ENCODE data around the gene IL36B.

IL36B gene

DNA sequence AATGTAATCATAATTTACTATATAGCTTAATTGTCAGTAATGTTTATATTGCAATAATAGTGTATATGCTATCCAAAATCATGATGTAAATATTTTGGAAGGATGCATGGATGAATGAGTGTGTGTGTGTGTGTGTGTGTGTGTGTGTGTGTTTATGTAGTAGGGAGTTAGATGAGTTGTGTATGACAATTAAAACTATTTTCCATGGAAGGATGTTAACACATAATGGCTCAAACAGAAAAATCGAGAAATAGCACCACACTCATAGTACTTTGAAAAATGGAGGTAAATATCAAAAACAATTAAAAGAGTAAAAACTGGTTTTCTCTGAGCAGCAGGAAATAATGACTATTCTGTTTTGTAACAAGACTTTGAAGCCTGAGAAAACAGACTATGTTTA lies 55.5 kb downstream of the IL36B start:
- Histone ChIP-seq H4K20me1 (no peaks in the 10 kb centered on the region), H3K9ac (no peak overlapping the region), H3K4me3 (no peak overlapping the region), H3K27me3 (no peaks in the 10 kb centered on the region), H3K4me1 (peaks cover 9% of the 10 kb centered on the region), H3K27ac (no peak overlapping the region), H3K36me3 (no peaks in the 10 kb centered on the region), H3K9me3 (peaks cover 27% of the 10 kb centered on the region), H3K4me2 (peak overlapping the region; percentile 56)
- TF ChIP-seq Cebpa-rat (IDR thresholded peaks at IDR 0.05), result no peak

DNA sequence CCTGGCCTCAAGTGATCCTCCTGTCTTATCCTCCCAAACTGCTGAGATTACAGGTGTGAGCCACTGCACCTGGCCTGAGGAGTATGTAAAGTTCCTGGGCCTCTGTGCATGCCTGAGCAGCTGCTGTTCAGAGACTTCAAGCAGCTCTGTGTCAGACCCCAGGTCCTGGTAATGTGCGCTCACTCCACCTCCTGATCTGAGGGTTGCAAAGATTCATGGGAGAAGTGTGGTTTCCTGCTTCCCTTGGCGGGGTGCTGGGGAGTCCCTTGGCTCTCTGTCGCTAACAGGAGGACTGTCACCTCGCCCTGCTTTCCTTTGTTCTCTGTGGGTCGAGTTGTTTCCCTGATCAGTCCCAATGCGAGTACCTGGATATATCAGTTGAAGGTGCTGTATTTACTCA lies 56.0 kb downstream of the IL36B start:
- H3K27me3 ChIP-seq, result no peaks in the 10 kb centered on the region
- TF ChIP-seq Cebpa-rat (IDR thresholded peaks at IDR 0.05), result no peak
- peak overlapping the region; percentile 56 for H3K4me2 ChIP-seq
- no peaks in the 10 kb centered on the region for H4K20me1 ChIP-seq
- H3K9me3 ChIP-seq, result peaks cover 30% of the 10 kb centered on the region
- no peaks in the 10 kb centered on the region for H3K36me3 ChIP-seq
- H3K4me1 ChIP-seq, result peaks cover 9% of the 10 kb centered on the region
- H3K27ac ChIP-seq, result 0 out of 2 replicates have a peak overlapping the region, but pooled peaks have one; percentile 14
- no peak overlapping the region for H3K9ac ChIP-seq
- H3K4me3 ChIP-seq, result no peak overlapping the region

GRCh38 chr2:112995346-112995920 lies 57.2 kb downstream of the IL36B start:
- H3K4me2 ChIP-seq, result no peak overlapping the region

DNA sequence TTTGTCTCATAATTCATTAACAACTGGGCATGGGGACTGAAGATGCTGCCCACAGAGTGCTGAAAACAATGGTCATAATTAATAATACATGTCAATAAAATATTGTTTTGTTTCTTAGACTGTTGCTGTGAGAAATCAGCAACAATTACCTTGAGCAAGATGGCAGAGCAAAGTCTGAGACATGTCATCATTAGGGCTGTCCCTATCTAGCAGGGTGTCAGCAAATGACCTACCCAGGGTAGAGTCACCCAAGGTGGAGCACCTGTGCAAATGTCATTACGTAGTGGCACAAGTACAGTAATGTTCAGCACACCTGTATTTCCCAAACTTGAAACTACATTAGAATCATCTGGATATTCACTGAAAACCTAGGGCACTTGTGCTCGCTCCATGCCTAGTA lies 58.0 kb downstream of the IL36B start:
- no peaks in the 10 kb centered on the region for H3K36me3 ChIP-seq
- no peak overlapping the region for H3K4me3 ChIP-seq
- no peak overlapping the region for H3K9ac ChIP-seq
- H4K20me1 ChIP-seq, result no peaks in the 10 kb centered on the region
- peaks cover 20% of the 10 kb centered on the region for H3K9me3 ChIP-seq
- TF ChIP-seq Cebpa-rat (IDR thresholded peaks at IDR 0.05), result no peak
- H3K4me1 ChIP-seq, result peaks cover 9% of the 10 kb centered on the region
- no peak overlapping the region for H3K4me2 ChIP-seq
- no peak overlapping the region for H3K27ac ChIP-seq
- no peaks in the 10 kb centered on the region for H3K27me3 ChIP-seq

More at GRCh38 chr2:112995346-112995920, 57.2 kb downstream of the IL36B start:
- Histone ChIP-seq H3K9ac (no peak overlapping the region), H3K27ac (no peak overlapping the region), H4K20me1 (no peaks in the 10 kb centered on the region), H3K4me3 (no peak overlapping the region), H3K36me3 (no peaks in the 10 kb centered on the region), H3K27me3 (no peaks in the 10 kb centered on the region), H3K4me1 (peaks cover 9% of the 10 kb centered on the region), H3K9me3 (peaks cover 25% of the 10 kb centered on the region)
- no peak for TF ChIP-seq Cebpa-rat (IDR thresholded peaks at IDR 0.05)

DNA sequence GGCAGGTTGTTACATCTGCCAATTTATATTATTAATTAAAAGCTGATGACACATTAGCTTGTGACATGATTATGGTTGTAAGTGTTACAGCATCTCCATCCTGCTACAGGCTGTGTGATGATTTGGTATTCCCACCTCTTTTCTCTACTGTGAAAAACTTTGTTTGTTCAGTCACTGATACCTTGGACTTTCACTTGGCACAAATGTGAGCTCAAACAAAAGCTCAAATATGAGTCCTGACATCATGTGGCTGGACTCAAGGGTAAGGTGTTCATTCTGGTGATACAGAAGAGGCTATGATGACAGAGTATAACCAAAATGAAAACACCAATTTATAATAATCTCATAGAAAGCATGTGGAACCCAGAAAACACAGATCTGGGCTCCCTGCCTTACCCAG lies 58.8 kb downstream of the IL36B start:
- no peak overlapping the region for H3K9ac ChIP-seq
- no peak overlapping the region for H3K27ac ChIP-seq
- H3K9me3 ChIP-seq, result peaks cover 22% of the 10 kb centered on the region
- no peak for TF ChIP-seq Cebpa-rat (IDR thresholded peaks at IDR 0.05)
- H4K20me1 ChIP-seq, result no peaks in the 10 kb centered on the region
- no peak overlapping the region for H3K4me2 ChIP-seq
- no peaks in the 10 kb centered on the region for H3K36me3 ChIP-seq
- H3K4me1 ChIP-seq, result peaks cover 9% of the 10 kb centered on the region
- no peaks in the 10 kb centered on the region for H3K27me3 ChIP-seq
- no peak overlapping the region for H3K4me3 ChIP-seq

DNA sequence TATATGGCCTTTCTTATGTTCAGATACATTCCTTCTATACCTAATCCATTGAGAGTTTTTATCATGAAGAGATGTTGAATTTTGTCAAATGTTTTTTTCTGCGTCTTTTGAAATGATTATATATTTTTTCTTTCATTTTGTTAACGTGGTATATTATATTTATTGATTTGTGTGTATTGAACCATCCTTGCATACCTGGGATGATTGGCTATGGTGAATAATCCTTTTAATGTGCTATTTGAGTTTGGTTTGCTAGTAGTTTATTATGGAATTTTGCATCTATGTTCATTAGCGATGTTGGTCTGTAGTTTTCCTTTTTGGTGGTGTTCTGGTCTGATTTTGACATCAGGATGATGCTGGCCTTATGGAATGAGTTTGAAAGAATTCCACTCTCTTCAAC lies 63.1 kb downstream of the IL36B start:
- H3K4me2 ChIP-seq, result no peak overlapping the region
- H3K9me3 ChIP-seq, result peaks cover 24% of the 10 kb centered on the region
- TF ChIP-seq Cebpa-rat (IDR thresholded peaks at IDR 0.05), result no peak
- no peak overlapping the region for H3K9ac ChIP-seq
- H4K20me1 ChIP-seq, result no peaks in the 10 kb centered on the region
- H3K4me1 ChIP-seq, result no peaks in the 10 kb centered on the region
- no peaks in the 10 kb centered on the region for H3K27me3 ChIP-seq
- H3K27ac ChIP-seq, result no peak overlapping the region
- no peak overlapping the region for H3K4me3 ChIP-seq
- H3K36me3 ChIP-seq, result no peaks in the 10 kb centered on the region

GRCh38 chr2:112985090-112985489 lies 67.6 kb downstream of the IL36B start:
- Histone ChIP-seq H4K20me1 (no peaks in the 10 kb centered on the region), H3K4me3 (no peak overlapping the region), H3K9me3 (peaks cover 13% of the 10 kb centered on the region; the same call in 1 of the 2 replicates), H3K4me1 (no peaks in the 10 kb centered on the region), H3K27me3 (no peaks in the 10 kb centered on the region), H3K27ac (no peak overlapping the region), H3K9ac (no peak overlapping the region), H3K4me2 (no peak overlapping the region), H3K36me3 (no peaks in the 10 kb centered on the region)
- TF ChIP-seq Cebpa-rat (IDR thresholded peaks at IDR 0.05), result no peak

DNA sequence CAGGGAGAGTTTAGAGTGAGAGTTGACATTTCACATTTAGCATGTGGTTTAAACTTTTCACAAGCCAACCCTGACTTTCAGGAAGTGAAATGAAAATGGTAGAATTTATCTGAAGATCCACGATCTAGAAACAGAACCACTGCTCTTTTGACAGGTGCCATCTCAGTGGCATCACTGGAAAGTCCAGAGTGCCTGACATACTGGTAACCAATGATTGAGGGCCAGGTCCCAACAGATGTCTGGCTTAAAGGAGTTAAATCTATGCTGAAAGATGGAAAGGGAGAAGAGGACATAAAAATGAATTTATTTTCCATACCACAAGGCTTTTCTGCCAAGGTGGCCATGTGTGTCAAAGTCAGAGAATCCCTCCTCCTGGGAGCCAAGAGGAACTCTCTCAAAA lies 72.1 kb downstream of the IL36B start:
- no peak overlapping the region for H3K4me3 ChIP-seq
- H4K20me1 ChIP-seq, result no peaks in the 10 kb centered on the region
- no peaks in the 10 kb centered on the region for H3K9me3 ChIP-seq
- H3K4me1 ChIP-seq, result no peaks in the 10 kb centered on the region
- no peak overlapping the region for H3K9ac ChIP-seq
- no peak overlapping the region for H3K4me2 ChIP-seq
- no peaks in the 10 kb centered on the region for H3K27me3 ChIP-seq
- no peak for TF ChIP-seq Cebpa-rat (IDR thresholded peaks at IDR 0.05)
- no peak overlapping the region for H3K27ac ChIP-seq
- no peaks in the 10 kb centered on the region for H3K36me3 ChIP-seq

- Histone ChIP-seq H4K20me1 (no peaks in the 10 kb centered on the region), H3K36me3 (no peaks in the 10 kb centered on the region), H3K27ac (no peak overlapping the region), H3K9me3 (no peaks in the 10 kb centered on the region), H3K9ac (no peak overlapping the region), H3K27me3 (no peaks in the 10 kb centered on the region), H3K4me1 (no peaks in the 10 kb centered on the region), H3K4me3 (no peak overlapping the region), H3K4me2 (no peak overlapping the region)
- TF ChIP-seq Cebpa-rat (IDR thresholded peaks at IDR 0.05), result no peak
Observed at GRCh38 chr2:112979731-112980130, 72.9 kb downstream of the IL36B start.

DNA sequence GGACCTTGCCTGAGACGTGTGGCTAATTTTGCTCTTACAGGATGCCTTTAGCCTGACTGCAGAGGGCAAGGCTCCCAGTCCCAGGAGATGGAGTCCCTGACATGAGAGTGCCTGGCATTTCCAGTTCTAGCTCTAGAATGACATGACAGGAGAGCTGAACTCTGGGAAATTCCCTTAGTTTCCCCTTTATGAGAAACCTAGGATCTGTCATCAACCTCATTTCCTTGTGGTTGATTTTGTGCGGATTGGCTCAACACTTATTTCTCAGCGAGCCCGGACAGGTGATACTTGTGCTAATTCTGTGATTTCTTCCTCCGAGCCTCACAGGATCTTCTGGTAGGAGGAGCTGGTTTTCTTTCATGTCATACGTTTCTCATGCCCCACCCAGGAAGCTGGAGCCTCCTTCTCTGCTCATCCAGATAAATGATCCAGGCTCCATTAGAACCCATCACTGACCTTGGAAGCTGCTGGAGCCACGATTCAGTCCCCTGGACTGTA lies 75.1 kb downstream of the IL36B start, which contains the start of gene IL36G:
TSS of gene IL36G (plus strand) at position 448 of the 498 bp plus-strand sequence. CDS start 633 bp downstream, outside the sequence.
- Histone ChIP-seq H3K27ac (no peak within 1 kb of the TSS), H3K4me1 (no peaks in the 10 kb centered on the region), H3K27me3 (no peaks in the 10 kb centered on the region), H3K9ac (no peak within 1 kb of the TSS), H3K4me2 (no peak within 1 kb of the TSS), H3K4me3 (no peak within 1 kb of the TSS), H4K20me1 (no peaks in the 10 kb centered on the region), H3K36me3 (no peaks in the 10 kb centered on the region), H3K9me3 (no peaks in the 10 kb centered on the region)
- no peak for TF ChIP-seq Cebpa-rat (IDR thresholded peaks at IDR 0.05)
